Esophagus muscularis mucosa (tissue), 4 donors: ENCODE data around the gene RAI14. TPM values are rescaled to one million over a fixed set of nuclear protein-coding genes. Genes with fewer than 3 reads are reported as not detected.
A peak's percentile ranks its signal among the peaks of the same experiment; 100 is the strongest.
"Not testable (repeated sequence)": the region's sequence is repeated elsewhere in the genome, so short reads cannot be mapped to it uniquely, and the experiment has no call there.

Experiments
- DNase-seq: peaks from one replicate; pipeline ENCODE4 v3.0.0-alpha.2; 2017; ENCODE audit errors: extremely low spot score
- H3K27ac ChIP-seq, 4 donors: fragments of 200-600 bp; sonication (generic); replicated peaks in 1 of 4; 1 replicate in 3 of 4; 2 replicates in 1 of 4; pipeline ENCODE4 v1.5.1; 2016 to 2019; ENCODE audit warnings: mild to moderate bottlenecking in 1 of 4
- H3K27me3 ChIP-seq, 4 donors: fragments of 200-600 bp; sonication (generic); one replicate each; pipeline versions ENCODE4 v1.5.1 to v1.6.0; 2016 to 2019
- H3K36me3 ChIP-seq, 4 donors: fragments of 200-600 bp; sonication (generic); one replicate each; pipeline ENCODE4 v1.5.1; 2016 to 2019
- H3K4me1 ChIP-seq, 4 donors: fragments of 200-600 bp; sonication (generic); one replicate each; pipeline ENCODE4 v1.5.1; 2016 to 2019
- H3K4me3 ChIP-seq, 4 donors: fragments of 200-600 bp; sonication (generic); 1 replicate in 2 of 4; 2 replicates in 2 of 4; pipeline ENCODE4 v1.5.1; 2016 to 2019; ENCODE audit warnings: mild to moderate bottlenecking in 4 of 4, moderate library complexity in 1 of 4
- H3K9me3 ChIP-seq, 4 donors: fragments of 200-600 bp; sonication (generic); 1 replicate in 3 of 4; 2 replicates in 1 of 4; pipeline ENCODE4 v1.5.1; 2016 to 2019
- CTCF ChIP-seq, 3 experiments: fragments of 200-600 bp in 2 of 3; fragments of 450-650 bp in 1 of 3; sonication (generic) in 2 of 3; IDR thresholded peaks; one replicate each; pipeline ENCODE4 v1.5.1; 2017 to 2019; ENCODE audit warnings: antibody characterized with exemption in 3 of 3, mild to moderate bottlenecking in 2 of 3, moderate library complexity in 1 of 3
- EP300 ChIP-seq: sonication (generic); formaldehyde crosslinking; IDR thresholded peaks from one replicate; pipeline ENCODE4 v1.6.1; 2017; ENCODE audit warnings: antibody characterized with exemption
- POLR2A ChIP-seq: fragments of 450-650 bp; IDR thresholded peaks from one replicate; pipeline ENCODE4 v1.6.1; 2017; ENCODE audit warnings: antibody characterized with exemption, moderate library complexity, mild to moderate bottlenecking, low read depth
- POLR2AphosphoS5 ChIP-seq, 2 donors: sonication (generic); formaldehyde crosslinking; IDR thresholded peaks; one replicate each; pipeline ENCODE4 v1.6.1; 2017; ENCODE audit warnings: antibody characterized with exemption in 2 of 2
- WGBS: methylation state at CpG from one replicate; pipeline ENCODE4 v1.1.5; 2018; 5-methylcytosine and 5-hydroxymethylcytosine counted together
- intact Hi-C: fragments of 100-400 bp; cut with DNase I; formaldehyde crosslinking; loops from one replicate; pipeline ENCODE4 v1.15.1; 2023
- total RNA-seq, 4 donors: library from RNA; depleted of rRNA; stranded (reverse); fragments of >200 nt; gene quantifications; one replicate each; pipeline versions ENCODE4 v1.1.0 to v1.2.1, GENCODE V29; 2016

Gene RAI14
- total RNA-seq, 4 donors from 2014 or later: 57.3 to 76.4 (median 68.1) TPM

- intact Hi-C loops: no loop called here
Measured at GRCh38 chr5:34719029-34719428, 62.9 kb downstream of the RAI14 start.

GRCh38 chr5:34721327-34721726 is 65.2 kb downstream of the RAI14 start:
- TF ChIP-seq EP300: no peak
- no peak for TF ChIP-seq POLR2AphosphoS5 (IDR thresholded peaks at IDR 0.05)
- no peak for TF ChIP-seq POLR2A
- no peak for TF ChIP-seq CTCF (IDR thresholded peaks at IDR 0.05)
- intact Hi-C loops: no loop called here
- Histone ChIP-seq H3K4me1 (peaks cover 5 to 27% (median 23%) of the 10 kb centered on the region in 4 donors), H3K9me3 (no peaks in the 10 kb centered on the region), H3K4me3 (no peak overlapping the region), H3K27me3 (no peaks in the 10 kb centered on the region), H3K27ac (no peak overlapping the region), H3K36me3 (no peaks in the 10 kb centered on the region)
- WGBS: 86% methylated on average over 3 of the region's 3 CpGs
- DNase-seq: no peak

More at GRCh38 chr5:34719029-34719428, 62.9 kb downstream of the RAI14 start:
- DNase-seq: no peak
- Histone ChIP-seq H3K27ac (peak overlapping the region in 3 of 4 donors; percentile 55 to 61 (median 60)), H3K9me3 (no peaks in the 10 kb centered on the region), H3K4me3 (no peak overlapping the region), H3K36me3 (no peaks in the 10 kb centered on the region), H3K4me1 (peaks cover 5 to 27% (median 25%) of the 10 kb centered on the region in 4 donors), H3K27me3 (no peaks in the 10 kb centered on the region)
- WGBS: 68% methylated on average over 7 of the region's 8 CpGs
- no peak for TF ChIP-seq CTCF (IDR thresholded peaks at IDR 0.05)
- no peak for TF ChIP-seq EP300
- TF ChIP-seq POLR2AphosphoS5 (IDR thresholded peaks at IDR 0.05): peak in 1 of 2 donors; percentile 42
- no peak for TF ChIP-seq POLR2A

GRCh38 chr5:34722183-34722582 is 66.1 kb downstream of the RAI14 start:
- intact Hi-C loops: no loop called here
- Histone ChIP-seq H3K9me3 (no peaks in the 10 kb centered on the region), H3K36me3 (no peaks in the 10 kb centered on the region), H3K27ac (no peak overlapping the region), H3K4me3 (no peak overlapping the region), H3K27me3 (no peaks in the 10 kb centered on the region), H3K4me1 (peaks cover 4 to 20% (median 20%) of the 10 kb centered on the region in 4 donors)
- WGBS: 79% methylated on average over 2 of the region's 2 CpGs
- no peak for TF ChIP-seq EP300
- TF ChIP-seq CTCF (IDR thresholded peaks at IDR 0.05): no peak
- no peak for TF ChIP-seq POLR2AphosphoS5 (IDR thresholded peaks at IDR 0.05)
- no peak for TF ChIP-seq POLR2A
- no peak for DNase-seq

GRCh38 chr5:34724741-34725140 is 68.6 kb downstream of the RAI14 start:
- Histone ChIP-seq H3K4me3 (no peak overlapping the region), H3K9me3 (no peaks in the 10 kb centered on the region), H3K27ac (no peak overlapping the region), H3K27me3 (no peaks in the 10 kb centered on the region), H3K36me3 (no peaks in the 10 kb centered on the region), H3K4me1 (no peaks in the 10 kb centered on the region)
- WGBS: 92% methylated on average over 1 of the region's 1 CpG
- intact Hi-C loops: no loop called here
- TF ChIP-seq POLR2AphosphoS5 (IDR thresholded peaks at IDR 0.05): no peak
- TF ChIP-seq CTCF (IDR thresholded peaks at IDR 0.05): no peak
- no peak for TF ChIP-seq EP300
- TF ChIP-seq POLR2A: no peak
- no peak for DNase-seq

- WGBS: 96% methylated on average over 4 of the region's 4 CpGs
- H3K9me3 ChIP-seq, DNase-seq, H3K27ac ChIP-seq, H3K27me3 ChIP-seq, H3K4me1 ChIP-seq, H3K36me3 ChIP-seq, intact Hi-C loops, H3K4me3 ChIP-seq: not testable (repeated sequence)
Measured at GRCh38 chr5:34727166-34727749, 71.1 kb downstream of the RAI14 start.
